GM20000 (cell line): Measurements from ENCODE around the gene SH3PXD2A.

Experiments used
- DNase-seq: peaks from one replicate; pipeline ENCODE4 v3.0.0; 2012; ENCODE audit warnings: low spot score
- TF ChIP-seq, protein P1 (sequence below): IDR thresholded peaks from 2 replicates; pipeline ENCODE4 v1.5.1; 2012; ENCODE audit warnings: mild to moderate bottlenecking, control low read depth; ENCODE audit errors: extremely low read depth, missing control alignments

Gene SH3PXD2A

GRCh38 chr10:103672345-103672744 lies 183.0 kb downstream of the SH3PXD2A start:
- no peak for DNase-seq
- TF ChIP-seq, protein P1, sequence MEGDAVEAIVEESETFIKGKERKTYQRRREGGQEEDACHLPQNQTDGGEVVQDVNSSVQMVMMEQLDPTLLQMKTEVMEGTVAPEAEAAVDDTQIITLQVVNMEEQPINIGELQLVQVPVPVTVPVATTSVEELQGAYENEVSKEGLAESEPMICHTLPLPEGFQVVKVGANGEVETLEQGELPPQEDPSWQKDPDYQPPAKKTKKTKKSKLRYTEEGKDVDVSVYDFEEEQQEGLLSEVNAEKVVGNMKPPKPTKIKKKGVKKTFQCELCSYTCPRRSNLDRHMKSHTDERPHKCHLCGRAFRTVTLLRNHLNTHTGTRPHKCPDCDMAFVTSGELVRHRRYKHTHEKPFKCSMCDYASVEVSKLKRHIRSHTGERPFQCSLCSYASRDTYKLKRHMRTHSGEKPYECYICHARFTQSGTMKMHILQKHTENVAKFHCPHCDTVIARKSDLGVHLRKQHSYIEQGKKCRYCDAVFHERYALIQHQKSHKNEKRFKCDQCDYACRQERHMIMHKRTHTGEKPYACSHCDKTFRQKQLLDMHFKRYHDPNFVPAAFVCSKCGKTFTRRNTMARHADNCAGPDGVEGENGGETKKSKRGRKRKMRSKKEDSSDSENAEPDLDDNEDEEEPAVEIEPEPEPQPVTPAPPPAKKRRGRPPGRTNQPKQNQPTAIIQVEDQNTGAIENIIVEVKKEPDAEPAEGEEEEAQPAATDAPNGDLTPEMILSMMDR = no peak

- TF ChIP-seq, protein P1 = no peak
- DNase-seq = no peak
Measured at GRCh38 chr10:103671126-103671895, 184.1 kb downstream of the SH3PXD2A start.

DNA sequence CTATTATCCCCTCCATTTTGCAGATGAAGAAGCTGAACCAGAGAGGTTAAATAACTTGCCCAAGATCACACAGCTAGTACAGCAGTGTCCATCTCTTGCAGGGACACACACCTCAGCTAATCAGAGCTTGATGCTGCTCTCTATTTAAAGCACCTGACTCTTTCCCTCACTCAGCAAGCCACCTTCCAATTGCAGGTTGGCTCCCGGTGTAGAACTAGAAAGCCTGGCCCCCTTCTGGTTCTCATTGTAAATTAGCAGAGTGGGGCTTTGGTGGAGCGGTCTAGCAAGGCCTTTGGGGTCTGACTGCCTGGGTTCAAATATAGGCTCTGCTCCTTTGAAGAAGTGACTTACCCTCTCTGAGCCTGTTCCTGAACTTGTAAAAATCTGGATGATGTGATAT lies 185.4 kb downstream of the SH3PXD2A start:
- DNase-seq = no peak
- TF ChIP-seq, protein P1 = no peak

- no peak for DNase-seq
- TF ChIP-seq, protein P1 = no peak
Measured at GRCh38 chr10:103669243-103669929, 186.0 kb downstream of the SH3PXD2A start.

- TF ChIP-seq, protein P1 = no peak
- peak; percentile 52 for DNase-seq
Measured at GRCh38 chr10:103668351-103669242, 186.8 kb downstream of the SH3PXD2A start.

DNA sequence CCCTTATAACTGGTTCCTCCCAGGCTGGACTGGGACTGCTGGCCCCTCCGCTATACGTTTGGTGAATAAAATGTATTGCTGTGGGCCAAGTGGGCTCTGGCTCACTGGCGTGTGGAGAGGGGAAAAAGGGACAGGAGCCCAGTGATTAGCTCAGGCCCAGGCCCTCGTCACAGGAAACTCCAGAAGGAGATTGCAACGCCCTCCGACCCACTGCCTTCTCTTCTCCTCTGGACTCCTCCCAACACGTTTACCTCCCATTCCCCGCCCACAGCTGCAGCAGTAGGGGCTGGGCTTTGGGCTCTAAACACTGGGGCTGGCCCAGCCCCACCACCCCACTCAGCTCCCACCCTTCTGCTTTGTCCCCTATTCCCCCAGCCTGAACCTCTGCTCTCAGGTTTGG lies 188.0 kb downstream of the SH3PXD2A start:
- no peak for DNase-seq
- TF ChIP-seq, protein P1 = no peak

DNA sequence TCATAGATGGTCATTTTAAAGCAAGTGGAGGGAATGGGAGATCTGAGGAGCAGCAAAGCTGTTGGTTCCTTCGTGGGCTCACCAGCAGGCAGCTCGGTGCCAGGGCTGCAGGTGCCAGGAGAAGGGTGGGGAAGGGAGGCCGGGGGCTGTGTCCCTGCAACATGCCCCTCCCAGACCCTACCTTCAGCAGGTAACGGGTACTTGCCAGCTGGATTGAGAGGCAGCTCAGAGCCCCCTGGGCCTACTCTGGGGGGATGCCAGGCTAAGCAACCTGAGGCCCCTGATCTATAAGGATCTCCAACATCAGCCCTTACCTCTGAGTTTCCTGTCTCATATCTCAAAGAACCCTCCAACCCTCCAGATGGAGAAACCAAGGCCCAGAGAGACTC lies 188.6 kb downstream of the SH3PXD2A start:
- DNase-seq = no peak
- TF ChIP-seq, protein P1 = no peak
